Esophagus squamous epithelium (tissue), 5 donors: ENCODE measurements around the gene BBS5. TPM values are rescaled to one million over a fixed set of nuclear protein-coding genes. Genes with fewer than 3 reads are reported as not detected.
"Not testable (repeated sequence)": the region's sequence is repeated elsewhere in the genome, so short reads cannot be mapped to it uniquely, and the experiment has no call there.

Source experiments
- DNase-seq: peaks from one replicate; lab custom pipeline; 2025; lab: John Stamatoyannopoulos, UW
- H3K27ac ChIP-seq, 4 donors: fragments of 200-600 bp; sonication (generic); one replicate each; pipeline ENCODE4 v1.5.1; 2016 to 2019; ENCODE audit warnings: mild to moderate bottlenecking in 1 of 4
- H3K27me3 ChIP-seq, 4 donors: fragments of 200-600 bp; sonication (generic); 1 replicate in 3 of 4; 2 replicates in 1 of 4; pipeline versions ENCODE4 v1.5.1 to v1.6.0; 2017 to 2021; ENCODE audit warnings: antibody characterized with exemption in 1 of 4
- H3K36me3 ChIP-seq, 3 donors: fragments of 200-600 bp; sonication (generic); one replicate each; pipeline ENCODE4 v1.5.1; 2016 to 2019
- H3K4me1 ChIP-seq, 3 donors: fragments of 200-600 bp; sonication (generic); one replicate each; pipeline ENCODE4 v1.5.1; 2017 to 2019
- H3K4me3 ChIP-seq, 4 donors: fragments of 200-600 bp; sonication (generic); 1 replicate in 3 of 4; 2 replicates in 1 of 4; pipeline ENCODE4 v1.5.1; 2016 to 2019; ENCODE audit warnings: mild to moderate bottlenecking in 2 of 4, moderate library complexity in 1 of 4
- H3K9me3 ChIP-seq, 3 donors: fragments of 200-600 bp; sonication (generic); one replicate each; pipeline ENCODE4 v1.5.1; 2016 to 2019
- POLR2A ChIP-seq, 4 donors: fragments of 450-650 bp; IDR thresholded peaks; one replicate each; pipeline ENCODE4 v1.6.1; 2017; ENCODE audit warnings: antibody characterized with exemption in 4 of 4, mild to moderate bottlenecking in 4 of 4, moderate library complexity in 3 of 4
- WGBS, 2 donors: methylation state at CpG; one replicate each; pipeline ENCODE4 v1.1.5; 2018; 5-methylcytosine and 5-hydroxymethylcytosine counted together
- intact Hi-C: fragments of 100-400 bp; cut with DNase I; formaldehyde crosslinking; loops from one replicate; pipeline ENCODE4 v1.15.0; 2022
- total RNA-seq, 4 donors: library from RNA; depleted of rRNA; stranded (reverse); fragments of >200 nt; gene quantifications; one replicate each; pipeline ENCODE4 v1.1.0, GENCODE V29; 2016
- TF ChIP-seq, protein P1 (sequence below), 6 experiments: fragments of 450-650 bp in 4 of 6; fragments of 200-600 bp in 2 of 6; sonication (generic) in 2 of 6; IDR thresholded peaks; one replicate each; pipeline ENCODE4 v1.5.1; 2016 to 2019; ENCODE audit warnings: antibody characterized with exemption in 6 of 6, mild to moderate bottlenecking in 4 of 6, moderate library complexity in 4 of 6
- donor health status: DM: yes; HTN: yes; CAD: no.

BBS5 gene
- total RNA-seq, 4 donors from 2014 or later, result 1.4 to 7.1 (median 2.6) TPM

DNA sequence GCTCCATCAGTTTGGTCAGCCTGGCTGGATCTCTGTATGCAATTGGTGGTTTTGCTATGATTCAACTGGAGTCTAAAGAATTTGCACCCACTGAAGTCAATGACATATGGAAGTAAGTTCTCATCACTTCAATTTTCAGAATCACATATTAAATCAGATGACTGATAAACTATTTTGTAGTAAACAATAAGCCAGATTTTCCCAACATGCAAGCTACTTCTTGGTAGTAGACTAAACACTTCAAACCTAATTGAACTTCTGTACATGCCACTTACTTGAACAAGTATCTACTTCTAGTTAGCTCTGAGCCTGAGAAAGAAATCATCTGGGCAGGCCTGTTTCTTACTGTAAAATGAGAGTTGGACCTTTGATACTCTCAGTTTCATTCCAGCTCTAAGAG, 41.6 kb downstream of the BBS5 start:
- TF ChIP-seq, protein P1, sequence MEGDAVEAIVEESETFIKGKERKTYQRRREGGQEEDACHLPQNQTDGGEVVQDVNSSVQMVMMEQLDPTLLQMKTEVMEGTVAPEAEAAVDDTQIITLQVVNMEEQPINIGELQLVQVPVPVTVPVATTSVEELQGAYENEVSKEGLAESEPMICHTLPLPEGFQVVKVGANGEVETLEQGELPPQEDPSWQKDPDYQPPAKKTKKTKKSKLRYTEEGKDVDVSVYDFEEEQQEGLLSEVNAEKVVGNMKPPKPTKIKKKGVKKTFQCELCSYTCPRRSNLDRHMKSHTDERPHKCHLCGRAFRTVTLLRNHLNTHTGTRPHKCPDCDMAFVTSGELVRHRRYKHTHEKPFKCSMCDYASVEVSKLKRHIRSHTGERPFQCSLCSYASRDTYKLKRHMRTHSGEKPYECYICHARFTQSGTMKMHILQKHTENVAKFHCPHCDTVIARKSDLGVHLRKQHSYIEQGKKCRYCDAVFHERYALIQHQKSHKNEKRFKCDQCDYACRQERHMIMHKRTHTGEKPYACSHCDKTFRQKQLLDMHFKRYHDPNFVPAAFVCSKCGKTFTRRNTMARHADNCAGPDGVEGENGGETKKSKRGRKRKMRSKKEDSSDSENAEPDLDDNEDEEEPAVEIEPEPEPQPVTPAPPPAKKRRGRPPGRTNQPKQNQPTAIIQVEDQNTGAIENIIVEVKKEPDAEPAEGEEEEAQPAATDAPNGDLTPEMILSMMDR (IDR thresholded peaks at IDR 0.05), result no peak
- no peak for TF ChIP-seq POLR2A (IDR thresholded peaks at IDR 0.05)
- intact Hi-C loops, result no loop called here
- H3K4me1 ChIP-seq, result peaks cover 0 to 5% (median 0%) of the 10 kb centered on the region in 3 donors

DNA sequence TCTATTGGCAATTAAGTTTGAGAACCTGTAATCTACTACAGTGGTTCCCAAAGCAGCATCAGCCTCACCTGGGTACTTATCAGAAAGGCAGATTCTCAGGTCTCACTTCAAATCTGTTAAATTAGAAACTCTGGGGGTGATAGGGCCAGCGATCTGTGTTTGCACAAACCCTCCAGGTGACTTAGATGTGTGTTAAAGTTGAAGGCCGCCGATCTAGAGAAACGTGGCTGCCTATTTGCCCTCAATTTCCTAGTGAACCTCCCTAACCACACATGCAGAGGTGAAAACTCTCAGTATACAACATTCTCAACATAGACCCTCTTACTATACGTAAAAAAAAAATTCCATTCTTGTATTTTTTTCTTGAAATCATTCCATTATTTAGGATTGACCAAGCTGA, 44.4 kb downstream of the BBS5 start:
- no peaks in the 10 kb centered on the region for H3K9me3 ChIP-seq
- intact Hi-C loops, result no loop called here
- TF ChIP-seq, protein P1 (IDR thresholded peaks at IDR 0.05), result no peak
- TF ChIP-seq POLR2A (IDR thresholded peaks at IDR 0.05), result no peak
- DNase-seq, result no peak
- H3K27ac ChIP-seq, result no peak overlapping the region
- H3K36me3 ChIP-seq, result peaks cover 0 to 22% (median 0%) of the 10 kb centered on the region in 3 donors
- H3K4me1 ChIP-seq, result no peaks in the 10 kb centered on the region
- H3K27me3 ChIP-seq, result no peaks in the 10 kb centered on the region
- no peak overlapping the region for H3K4me3 ChIP-seq
- WGBS, 2 donors, result 75 to 87% methylated on average over 5 of the region's 5 CpGs

More for the DNA sequence above, 41.6 kb downstream of the BBS5 start:
- Histone ChIP-seq H3K4me3 (no peak overlapping the region), H3K36me3 (peaks cover 0 to 6% (median 0%) of the 10 kb centered on the region in 3 donors), H3K27me3 (no peaks in the 10 kb centered on the region), H3K9me3 (no peaks in the 10 kb centered on the region), H3K27ac (no peak overlapping the region)
- DNase-seq, result no peak

DNA sequence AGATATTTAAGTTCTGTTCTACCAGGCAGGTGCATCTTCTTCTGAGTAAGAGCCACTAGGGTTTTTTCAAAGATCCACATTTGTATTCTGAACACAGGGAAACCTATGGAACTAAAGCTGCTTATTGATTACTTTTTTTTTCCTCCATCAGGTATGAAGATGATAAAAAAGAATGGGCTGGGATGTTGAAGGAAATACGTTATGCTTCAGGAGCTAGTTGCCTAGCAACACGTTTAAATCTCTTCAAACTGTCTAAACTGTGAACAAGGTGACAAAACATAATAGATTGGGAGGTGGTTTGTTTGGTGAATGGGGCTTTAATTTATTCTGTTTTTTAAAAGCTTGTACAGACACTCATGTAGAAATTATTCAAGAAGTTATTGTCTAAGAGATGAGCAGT, 46.1 kb downstream of the BBS5 start:
- TF ChIP-seq, protein P1 (IDR thresholded peaks at IDR 0.05), result no peak
- no peak for TF ChIP-seq POLR2A (IDR thresholded peaks at IDR 0.05)
- Histone ChIP-seq H3K36me3 (peaks cover 0 to 34% (median 0%) of the 10 kb centered on the region in 3 donors), H3K27me3 (no peaks in the 10 kb centered on the region), H3K4me1 (no peaks in the 10 kb centered on the region), H3K9me3 (no peaks in the 10 kb centered on the region), H3K27ac (no peak overlapping the region), H3K4me3 (no peak overlapping the region)
- intact Hi-C loops, result no loop called here
- no peak for DNase-seq
- 72 to 75% methylated on average over 2 of the region's 2 CpGs for WGBS, 2 donors

DNA sequence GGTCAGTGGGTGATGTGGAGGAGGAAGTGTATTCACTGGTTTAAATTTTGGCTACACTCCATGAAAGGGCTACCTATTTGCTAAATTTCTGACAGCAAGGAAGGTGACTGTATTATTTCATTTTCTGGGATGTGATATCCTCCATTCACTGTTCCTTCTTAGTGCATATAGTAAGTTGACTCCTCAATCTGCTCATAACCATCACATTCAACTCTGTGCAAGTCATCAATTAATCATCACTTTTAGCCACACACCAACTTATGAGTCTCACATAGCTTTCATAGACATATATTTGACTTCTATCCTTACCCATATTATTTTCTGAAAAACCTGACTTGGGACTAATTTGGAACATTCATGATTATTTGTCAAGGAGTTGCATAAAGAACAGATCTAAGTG, 47.2 kb downstream of the BBS5 start:
- TF ChIP-seq POLR2A (IDR thresholded peaks at IDR 0.05), result no peak
- TF ChIP-seq, protein P1 (IDR thresholded peaks at IDR 0.05), result no peak
- no peak overlapping the region for H3K4me3 ChIP-seq
- H3K4me1 ChIP-seq, result no peaks in the 10 kb centered on the region
- H3K27me3 ChIP-seq, result no peaks in the 10 kb centered on the region
- no peak for DNase-seq
- no peak overlapping the region for H3K27ac ChIP-seq
- no peaks in the 10 kb centered on the region for H3K9me3 ChIP-seq
- H3K36me3 ChIP-seq, result peaks cover 0 to 41% (median 0%) of the 10 kb centered on the region in 3 donors
- intact Hi-C loops, result no loop called here

DNA sequence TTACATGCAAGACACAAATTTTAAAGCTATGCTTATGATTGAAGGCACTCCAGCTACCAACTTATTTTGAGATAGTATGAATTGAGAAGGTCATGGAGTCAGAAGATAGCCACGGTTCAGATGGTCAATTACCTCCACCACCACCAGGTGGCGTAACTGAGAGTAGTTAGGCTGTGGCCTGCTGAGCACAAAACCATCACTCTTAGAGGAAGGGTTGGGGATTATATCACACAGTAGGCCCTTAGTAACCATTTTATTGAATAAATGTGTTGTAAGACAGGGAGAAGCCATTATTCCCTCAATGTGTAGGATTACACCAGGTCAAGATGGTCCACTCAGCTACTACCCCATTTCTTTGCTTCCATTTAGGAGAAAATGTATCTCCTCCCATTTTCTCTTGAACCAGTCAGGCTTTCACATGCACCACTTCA, 49.0 kb downstream of the BBS5 start:
- Histone ChIP-seq H3K4me3 (no peak overlapping the region), H3K9me3 (no peaks in the 10 kb centered on the region), H3K27ac (no peak overlapping the region), H3K36me3 (peaks cover 0 to 48% (median 0%) of the 10 kb centered on the region in 3 donors), H3K4me1 (no peaks in the 10 kb centered on the region), H3K27me3 (no peaks in the 10 kb centered on the region)
- intact Hi-C loops, result no loop called here
- no peak for DNase-seq
- WGBS, 2 donors, result 5 to 13% methylated on average over 2 of the region's 2 CpGs
- TF ChIP-seq, protein P1 (IDR thresholded peaks at IDR 0.05), result peak; percentile 54 to 80 (median 77)
- TF ChIP-seq POLR2A (IDR thresholded peaks at IDR 0.05), result no peak

DNA sequence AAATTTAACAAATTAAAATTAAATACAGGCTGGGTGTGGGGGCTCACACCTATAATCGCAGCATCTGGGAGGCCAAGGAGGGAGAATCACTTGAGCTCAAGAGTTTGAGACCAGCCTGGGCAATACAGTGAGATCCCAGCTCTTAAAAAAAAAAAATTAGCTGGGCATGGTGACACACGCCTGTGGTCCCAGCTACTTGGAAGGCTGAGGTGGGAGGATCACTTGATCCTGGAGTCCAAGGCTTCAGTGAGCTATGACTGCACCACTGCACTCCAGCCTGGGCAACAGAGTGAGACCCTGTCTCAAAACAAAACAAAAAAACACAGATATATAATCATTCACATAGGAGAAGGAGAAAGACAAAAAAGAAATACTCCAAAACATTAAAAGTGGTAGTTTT, 60.2 kb downstream of the BBS5 start:
- H3K9me3 ChIP-seq, H3K4me3 ChIP-seq, H3K27me3 ChIP-seq, intact Hi-C loops, H3K4me1 ChIP-seq, DNase-seq, H3K27ac ChIP-seq: not testable (repeated sequence)
- peaks cover 0 to 94% (median 0%) of the 10 kb centered on the region in 3 donors for H3K36me3 ChIP-seq
- 94 to 97% methylated on average over 2 of the region's 2 CpGs for WGBS, 2 donors
